Nucleus accumbens (tissue), 56 donors: ENCODE results near the gene APCDD1.

Source experiments
- DNase-seq, 56 donors: peaks; one replicate each; lab custom pipeline; 2025; lab: John Stamatoyannopoulos, UW

Gene APCDD1

GRCh38 chr18:10453806-10454680 is at the start of gene APCDD1:
APCDD1 (plus strand) TSS chr18:10454635; CDS start chr18:10454982, 347 bp downstream.
- peak in 53 of 56 donors; percentile 21 to 87 (median 77) for DNase-seq

- no peak for DNase-seq
Measured at GRCh38 chr18:10405014-10405493, 49.4 kb upstream of the APCDD1 start.

GRCh38 chr18:10405816-10406663 is 48.4 kb upstream of the APCDD1 start:
- no peak for DNase-seq

- DNase-seq: no peak
Measured at GRCh38 chr18:10408131-10408530, 46.3 kb upstream of the APCDD1 start.

GRCh38 chr18:10409041-10409440 is 45.4 kb upstream of the APCDD1 start:
- DNase-seq: no peak

- peak in 5 of 56 donors; percentile 20 to 69 (median 28) for DNase-seq
Measured at GRCh38 chr18:10410472-10411308, 43.7 kb upstream of the APCDD1 start.

- DNase-seq: no peak
Measured at GRCh38 chr18:10412933-10413332, 41.5 kb upstream of the APCDD1 start.

GRCh38 chr18:10413722-10414121 is 40.7 kb upstream of the APCDD1 start:
- no peak for DNase-seq

GRCh38 chr18:10414293-10414842 is 40.1 kb upstream of the APCDD1 start:
- no peak for DNase-seq

- DNase-seq: no peak
Measured at GRCh38 chr18:10416065-10416464, 38.4 kb upstream of the APCDD1 start.

- no peak for DNase-seq
Measured at GRCh38 chr18:10417191-10417590, 37.2 kb upstream of the APCDD1 start.

- no peak for DNase-seq
Measured at GRCh38 chr18:10417664-10418063, 36.8 kb upstream of the APCDD1 start.

- DNase-seq: no peak
Measured at GRCh38 chr18:10418836-10419235, 35.6 kb upstream of the APCDD1 start.

- DNase-seq: no peak
Measured at GRCh38 chr18:10419420-10420103, 34.9 kb upstream of the APCDD1 start.

GRCh38 chr18:10420561-10421352 is 33.7 kb upstream of the APCDD1 start:
- no peak for DNase-seq

GRCh38 chr18:10421859-10422258 is 32.6 kb upstream of the APCDD1 start:
- DNase-seq: no peak

- DNase-seq: no peak
Measured at GRCh38 chr18:10422731-10423130, 31.7 kb upstream of the APCDD1 start.

GRCh38 chr18:10424585-10425307 is 29.7 kb upstream of the APCDD1 start:
- no peak for DNase-seq
